MM.1S (cell line): ENCODE measurements around the gene ARMCX1.

Source experiments
- CTCF ChIP-seq: fragments of 300-600 bp; sonication (generic); IDR thresholded peaks from 2 replicates; pipeline ENCODE4 v1.5.1; 2016; ENCODE audit warnings: antibody characterized with exemption, low read length, mixed read lengths
- EZH2 ChIP-seq: fragments of 300-600 bp; sonication (generic); optimal IDR thresholded peaks from 2 replicates; pipeline ENCODE3; 2017; ENCODE audit warnings: low read depth, mild to moderate bottlenecking, antibody characterized with exemption, low read length, mixed read lengths
- EZH2phosphoT487 ChIP-seq: fragments of 300-600 bp; sonication (generic); IDR thresholded peaks from 2 replicates; pipeline ENCODE4 v1.6.1; 2018; ENCODE audit warnings: antibody characterized with exemption, low read length

- no peak for TF ChIP-seq CTCF
- TF ChIP-seq EZH2 = no peak
- no peak for TF ChIP-seq EZH2phosphoT487
Measured at GRCh38 chrX:101552714-101553113, 2.4 kb downstream of the ARMCX1 start.
